ENCODE measurements around the gene AKR1B15. TPM values are rescaled to one million over a fixed set of nuclear protein-coding genes. Genes with fewer than 3 reads are reported as not detected.
A peak's percentile ranks its signal among the peaks of the same experiment; 100 is the strongest.
"Not testable (repeated sequence)": the region's sequence is repeated elsewhere in the genome, so short reads cannot be mapped to it uniquely, and the experiment has no call there.

AKR1B15 gene
- total RNA-seq, 1 experiment from 2014 or later = 2.6 TPM

GRCh38 chr7:134563398-134563749, 14.5 kb downstream of the AKR1B15 start:
- not testable (repeated sequence) for DNase-seq (ENCODE audit: low read depth)

GRCh38 chr7:134565643-134566136, 16.8 kb downstream of the AKR1B15 start:
- DNase-seq (ENCODE audit: low read depth) = peak; percentile 75

- DNase-seq (ENCODE audit: low read depth) = no peak
Observed at GRCh38 chr7:134567368-134567767, 18.5 kb downstream of the AKR1B15 start.

- not testable (repeated sequence) for DNase-seq (ENCODE audit: low read depth)
Observed at GRCh38 chr7:134569962-134570361, 21.1 kb downstream of the AKR1B15 start.

GRCh38 chr7:134571101-134571500, 22.2 kb downstream of the AKR1B15 start:
- no peak for DNase-seq (ENCODE audit: low read depth)

- no peak for DNase-seq (ENCODE audit: low read depth)
Observed at GRCh38 chr7:134571746-134572461, 23.0 kb downstream of the AKR1B15 start.

- no peak for DNase-seq (ENCODE audit: low read depth)
Observed at GRCh38 chr7:134574322-134574721, 25.4 kb downstream of the AKR1B15 start.

GRCh38 chr7:134584290-134584689, 35.4 kb downstream of the AKR1B15 start:
- no peak for DNase-seq (ENCODE audit: low read depth)

- no peak for DNase-seq (ENCODE audit: low read depth)
Observed at GRCh38 chr7:134585897-134586296, 37.0 kb downstream of the AKR1B15 start.

GRCh38 chr7:134587750-134588149, 38.8 kb downstream of the AKR1B15 start:
- no peak for DNase-seq (ENCODE audit: low read depth)

GRCh38 chr7:134589491-134589941, 40.6 kb downstream of the AKR1B15 start:
- DNase-seq (ENCODE audit: low read depth) = peak; percentile 98

- DNase-seq (ENCODE audit: low read depth) = peak; percentile 99
Observed at GRCh38 chr7:134593530-134594392, 44.9 kb downstream of the AKR1B15 start.

GRCh38 chr7:134594877-134595276, 46.0 kb downstream of the AKR1B15 start:
- DNase-seq (ENCODE audit: low read depth) = no peak

- no peak for DNase-seq (ENCODE audit: low read depth)
Observed at GRCh38 chr7:134599371-134599770, 50.5 kb downstream of the AKR1B15 start.

- no peak for DNase-seq (ENCODE audit: low read depth)
Observed at GRCh38 chr7:134601459-134601858, 52.5 kb downstream of the AKR1B15 start.

GRCh38 chr7:134602881-134603451, 54.1 kb downstream of the AKR1B15 start:
- peak; percentile 63 for DNase-seq (ENCODE audit: low read depth)

- peak; percentile 63 for DNase-seq (ENCODE audit: low read depth)
Observed at GRCh38 chr7:134605978-134606923, 57.3 kb downstream of the AKR1B15 start.

GRCh38 chr7:134611611-134612151, 62.8 kb downstream of the AKR1B15 start:
- no peak for DNase-seq (ENCODE audit: low read depth)

- DNase-seq (ENCODE audit: low read depth) = no peak
Observed at GRCh38 chr7:134612197-134612596, 63.3 kb downstream of the AKR1B15 start.

- peak; percentile 95 for DNase-seq (ENCODE audit: low read depth)
Observed at GRCh38 chr7:134613623-134614347, 64.9 kb downstream of the AKR1B15 start.

Measured in RPMI7951 (cell line).